NCI-H510A (cell line): ENCODE data around the gene MMAB.

Experiments
- DNase-seq: peaks from one replicate; lab custom pipeline; 2025; lab: John Stamatoyannopoulos, UW

MMAB gene

GRCh38 chr12:109538191-109538863 is 35.0 kb downstream of the MMAB start:
- no peak for DNase-seq

- DNase-seq: no peak
Observed at GRCh38 chr12:109537136-109537535, 36.2 kb downstream of the MMAB start.

- DNase-seq: no peak
Observed at GRCh38 chr12:109535863-109536250, 37.4 kb downstream of the MMAB start.

GRCh38 chr12:109535231-109535862 is 38.0 kb downstream of the MMAB start:
- no peak for DNase-seq

DNA sequence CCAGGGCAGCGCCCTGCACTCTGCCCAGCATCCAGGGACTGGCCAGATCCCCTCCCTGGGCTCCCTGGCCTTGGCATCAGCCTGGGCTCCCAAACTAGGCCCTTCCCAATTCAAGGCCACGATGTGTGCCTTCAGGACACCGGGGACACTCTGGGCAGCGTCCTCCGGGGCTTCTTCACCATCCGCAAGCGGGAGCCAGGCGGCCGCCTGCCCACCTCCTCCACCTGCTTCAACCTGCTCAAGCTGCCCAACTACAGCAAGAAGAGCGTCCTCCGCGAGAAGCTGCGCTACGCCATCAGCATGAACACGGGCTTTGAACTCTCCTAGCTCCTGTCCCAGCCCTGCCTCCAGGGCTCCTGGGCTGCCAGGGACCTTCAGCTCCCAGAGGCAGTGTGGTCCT is 38.8 kb downstream of the MMAB start:
- DNase-seq: no peak

- no peak for DNase-seq
Observed at GRCh38 chr12:109533487-109533740, 39.9 kb downstream of the MMAB start.

- no peak for DNase-seq
Observed at GRCh38 chr12:109532721-109533486, 40.4 kb downstream of the MMAB start.

DNA sequence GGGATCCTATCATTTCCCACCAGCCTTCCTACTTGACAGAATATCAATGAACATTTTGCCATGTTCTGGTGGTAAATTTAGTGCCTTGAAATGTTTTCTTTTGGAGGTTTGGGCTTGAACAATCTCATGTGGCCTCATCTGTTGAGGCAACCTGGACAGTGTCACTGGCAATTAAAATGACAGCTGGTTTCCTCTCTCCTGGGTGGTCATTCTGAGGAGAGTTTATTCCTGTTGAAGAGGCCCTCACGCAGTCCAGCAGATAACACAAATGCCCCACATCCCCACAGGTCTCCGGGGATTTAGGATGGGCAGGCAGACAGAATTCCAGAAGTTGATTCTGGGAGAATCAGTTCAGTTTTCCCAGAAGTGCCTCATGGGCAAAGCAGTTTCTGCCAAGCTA is 41.9 kb downstream of the MMAB start:
- no peak for DNase-seq

DNA sequence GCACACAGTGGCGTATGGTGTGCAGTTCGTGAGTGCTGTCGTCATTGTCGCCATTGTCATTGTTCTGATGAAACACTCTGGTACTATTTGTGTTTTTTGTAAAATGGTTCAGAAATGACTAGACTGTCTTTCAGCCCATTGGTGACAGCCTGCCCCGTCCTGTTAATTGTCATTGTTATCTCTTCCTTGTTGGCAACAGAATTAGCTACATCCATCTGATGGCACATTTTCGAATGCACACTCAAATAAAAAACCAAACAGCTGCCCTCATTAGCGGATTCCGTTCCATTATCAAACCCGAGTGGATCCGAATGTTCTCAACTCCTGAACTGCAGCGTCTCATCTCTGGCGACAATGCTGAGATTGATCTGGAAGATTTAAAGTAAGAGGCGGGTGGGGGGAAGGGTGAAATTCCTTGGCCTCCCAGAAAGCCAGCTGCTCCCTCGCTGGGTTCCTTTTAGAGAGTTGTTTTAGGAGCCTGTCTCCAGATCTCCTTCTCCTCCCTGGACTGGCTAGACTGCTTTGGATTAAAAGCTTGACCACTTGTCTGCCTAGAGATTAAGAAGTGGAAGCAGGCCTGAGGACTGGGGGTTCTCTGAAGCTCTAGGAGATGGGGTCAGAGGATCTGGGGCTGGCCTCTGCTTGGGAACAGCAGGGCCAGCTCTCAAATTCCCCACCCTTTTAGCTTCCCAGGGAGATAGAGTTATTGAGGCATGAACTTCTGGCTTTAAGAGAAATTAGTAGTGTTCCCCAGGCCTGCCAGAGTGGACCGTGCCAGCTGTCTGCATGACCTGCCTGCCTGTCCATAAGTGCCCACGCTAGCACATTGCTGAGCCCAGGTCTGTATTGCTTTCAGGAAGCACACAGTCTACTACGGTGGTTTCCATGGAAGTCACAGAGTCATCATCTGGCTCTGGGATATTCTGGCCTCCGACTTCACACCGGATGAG is 43.3 kb downstream of the MMAB start:
- no peak for DNase-seq

GRCh38 chr12:109527489-109528123 is 45.7 kb downstream of the MMAB start:
- DNase-seq: no peak

- no peak for DNase-seq
Observed at GRCh38 chr12:109525279-109525585, 48.1 kb downstream of the MMAB start.

DNA sequence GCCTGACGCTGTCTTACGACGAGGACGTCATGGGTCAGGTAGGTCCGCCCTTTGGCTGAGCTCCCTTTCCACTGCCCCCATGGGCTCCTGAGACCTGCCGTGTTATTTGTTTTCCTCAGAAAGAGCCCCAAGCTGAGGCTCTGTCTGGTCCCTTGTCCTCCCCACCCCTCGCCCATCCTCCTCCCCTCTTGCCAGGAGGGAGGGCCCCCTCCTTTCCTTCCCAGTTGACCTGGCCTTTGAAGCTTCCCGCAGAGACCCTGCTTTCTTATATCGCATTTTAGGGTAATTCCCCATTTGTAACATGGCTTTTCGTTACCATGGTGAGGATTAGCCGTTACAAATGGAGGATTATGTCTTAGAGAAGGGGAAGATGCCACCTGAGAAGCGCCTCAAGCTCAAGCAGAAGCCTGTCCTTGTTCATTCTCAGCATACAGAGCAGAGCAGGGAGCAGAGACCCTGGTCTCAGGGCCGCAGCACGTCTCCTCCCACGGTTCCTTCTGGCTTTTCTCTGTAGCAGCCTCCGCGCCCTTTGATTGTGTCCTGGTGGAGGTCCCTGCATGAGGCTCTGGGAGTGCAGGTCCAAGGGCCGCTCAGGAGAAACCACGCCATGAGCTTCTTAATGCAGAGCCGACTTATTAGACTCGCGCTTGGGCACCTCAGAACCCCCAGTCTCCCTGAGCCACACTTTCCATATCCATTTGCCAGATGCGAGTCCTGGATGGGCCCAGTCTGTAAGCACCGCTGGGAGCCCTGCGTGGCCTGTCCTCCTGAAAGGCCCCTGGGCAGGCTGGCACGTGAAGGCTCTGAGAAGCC is 48.6 kb downstream of the MMAB start:
- DNase-seq: no peak

DNA sequence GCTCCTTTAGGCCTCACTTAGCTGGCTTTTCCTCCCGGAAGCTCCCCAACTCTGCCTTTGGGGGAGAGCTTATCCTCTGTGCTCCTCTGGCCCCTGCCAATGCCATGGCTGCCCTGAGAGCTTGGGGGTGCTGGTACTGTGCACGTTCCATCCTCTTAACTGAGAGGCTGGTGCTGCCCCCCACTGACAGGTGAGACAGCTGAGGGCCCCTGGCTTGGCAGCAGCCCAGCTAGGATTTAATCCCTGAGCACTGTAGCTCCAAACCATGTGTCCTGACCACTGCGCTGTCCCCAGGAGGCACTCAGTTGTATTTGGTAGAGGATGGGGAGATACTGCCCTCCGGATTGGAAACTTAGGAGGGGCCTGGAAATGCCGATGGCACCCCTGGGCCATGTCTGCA is 49.8 kb downstream of the MMAB start:
- DNase-seq: no peak

- DNase-seq: no peak
Observed at GRCh38 chr12:109523071-109523470, 50.2 kb downstream of the MMAB start.

- no peak for DNase-seq
Observed at GRCh38 chr12:109521831-109522230, 51.5 kb downstream of the MMAB start.

DNA sequence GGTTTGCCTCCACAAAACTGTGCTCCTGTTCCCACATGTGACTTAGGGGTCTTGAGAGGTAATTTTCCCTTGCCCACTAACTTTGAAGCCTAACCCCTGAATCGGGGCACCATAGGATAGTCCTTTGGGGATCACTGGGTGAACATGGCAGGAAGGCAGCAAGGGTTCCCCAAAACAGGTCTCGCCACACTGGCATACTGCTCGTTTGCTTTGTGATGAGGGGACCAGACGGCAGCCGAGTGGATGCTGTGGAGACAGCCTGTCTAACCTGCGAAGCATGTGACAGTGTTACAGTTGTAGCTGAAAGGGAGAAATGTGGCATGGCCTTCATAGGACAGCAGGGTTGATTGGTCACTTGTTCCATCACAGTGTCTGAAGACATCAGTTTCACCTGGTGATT is 53.5 kb downstream of the MMAB start:
- no peak for DNase-seq

GRCh38 chr12:109518820-109519665 is 54.3 kb downstream of the MMAB start:
- peak; percentile 31 for DNase-seq

- DNase-seq: peak; percentile 90
Observed at GRCh38 chr12:109517619-109518018, 55.7 kb downstream of the MMAB start.

DNA sequence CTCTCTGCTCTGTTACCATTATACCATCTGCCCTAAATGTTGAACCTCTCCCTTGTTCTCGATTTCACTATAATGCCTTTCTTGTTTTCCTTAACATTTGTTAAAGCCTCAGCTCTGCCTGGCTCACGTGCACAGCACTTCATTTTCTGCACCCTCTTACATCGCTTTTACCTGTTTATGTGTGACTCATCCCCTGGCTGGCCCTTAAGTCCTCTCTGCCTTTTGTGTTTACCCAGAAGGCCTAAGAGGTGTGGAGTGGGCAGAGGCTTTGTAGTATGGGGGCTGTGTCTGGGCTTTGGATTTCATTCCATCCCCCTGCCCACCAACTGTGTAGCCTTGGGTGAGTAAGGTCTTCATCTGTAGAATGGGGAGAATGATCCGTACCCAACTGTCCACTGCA is 59.3 kb downstream of the MMAB start:
- peak; percentile 50 for DNase-seq

- no peak for DNase-seq
Observed at GRCh38 chr12:109513051-109513450, 60.3 kb downstream of the MMAB start.
